MM.1S (cell line): Measurements from ENCODE around the gene WASHC2C.
"Not testable (repeated sequence)": the region's sequence is repeated elsewhere in the genome, so short reads cannot be mapped to it uniquely, and the experiment has no call there.

Experiments
- DNase-seq: peaks from one replicate; pipeline ENCODE4 v3.0.0-alpha.2; 2015
- H2AFZ ChIP-seq: fragments of 300-600 bp; sonication (generic); 2 replicates; pipeline ENCODE4 v1.6.0; 2016; ENCODE audit warnings: antibody characterized with exemption, low read length
- H3F3A ChIP-seq: fragments of 300-600 bp; sonication (generic); 2 replicates; pipeline ENCODE4 v1.6.1; 2016; ENCODE audit warnings: mild to moderate bottlenecking, antibody characterized with exemption, low read length, moderate library complexity, mixed read lengths; ENCODE audit not compliant: insufficient read depth
- H3K27ac ChIP-seq: fragments of 300-600 bp; sonication (generic); 2 replicates; pipeline ENCODE4 v1.5.1; 2016; ENCODE audit warnings: mild to moderate bottlenecking, low read length
- H3K27me3 ChIP-seq: fragments of 300-600 bp; sonication (generic); replicated peaks from 2 replicates; pipeline ENCODE4 v1.6.0; 2016; ENCODE audit warnings: low read length; ENCODE audit not compliant: insufficient read depth
- H3K36me3 ChIP-seq: fragments of 300-600 bp; sonication (generic); replicated peaks from 2 replicates; pipeline ENCODE4 v1.6.1; 2016; ENCODE audit warnings: mild to moderate bottlenecking, low read length, mixed read lengths; ENCODE audit not compliant: insufficient read depth
- H3K4me1 ChIP-seq: fragments of 300-600 bp; sonication (generic); 2 replicates; pipeline ENCODE4 v1.6.1; 2016; ENCODE audit warnings: low read length, mixed read lengths
- H3K4me2 ChIP-seq: fragments of 300-600 bp; sonication (generic); 2 replicates; pipeline ENCODE4 v1.6.0; 2016; ENCODE audit warnings: low read depth, low read length
- H3K4me3 ChIP-seq: fragments of 300-600 bp; sonication (generic); 2 replicates; pipeline ENCODE4 v1.5.1; 2016; ENCODE audit warnings: low read length, mixed read lengths
- H3K79me2 ChIP-seq: fragments of 300-600 bp; sonication (generic); 2 replicates; pipeline ENCODE4 v1.6.1; 2016; ENCODE audit warnings: mixed run types, low read length, mixed read lengths
- H3K9ac ChIP-seq: fragments of 300-600 bp; sonication (generic); 2 replicates; pipeline ENCODE4 v1.6.1; 2016; ENCODE audit warnings: low read length, mixed read lengths
- H3K9me2 ChIP-seq: fragments of 300-600 bp; sonication (generic); replicated peaks from 2 replicates; pipeline ENCODE4 v1.6.1; 2016; ENCODE audit warnings: mild to moderate bottlenecking, low read length, mixed read lengths; ENCODE audit not compliant: insufficient read depth
- H3K9me3 ChIP-seq: fragments of 300-600 bp; sonication (generic); replicated peaks from 2 replicates; pipeline ENCODE4 v1.6.1; 2016; ENCODE audit warnings: mild to moderate bottlenecking, low read length, mixed read lengths; ENCODE audit not compliant: insufficient read depth
- H4K20me1 ChIP-seq: fragments of 300-600 bp; sonication (generic); 2 replicates; pipeline ENCODE4 v1.6.1; 2016; ENCODE audit warnings: mild to moderate bottlenecking, low read length, moderate library complexity, mixed read lengths; ENCODE audit not compliant: insufficient read depth
- CTCF ChIP-seq: fragments of 300-600 bp; sonication (generic); IDR thresholded peaks from 2 replicates; pipeline ENCODE4 v1.5.1; 2016; ENCODE audit warnings: antibody characterized with exemption, low read length, mixed read lengths
- EZH2 ChIP-seq: fragments of 300-600 bp; sonication (generic); optimal IDR thresholded peaks from 2 replicates; pipeline ENCODE3; 2017; ENCODE audit warnings: low read depth, mild to moderate bottlenecking, antibody characterized with exemption, low read length, mixed read lengths
- EZH2phosphoT487 ChIP-seq: fragments of 300-600 bp; sonication (generic); IDR thresholded peaks from 2 replicates; pipeline ENCODE4 v1.6.1; 2018; ENCODE audit warnings: antibody characterized with exemption, low read length

WASHC2C gene

GRCh38 chr10:45817130-45817859 is 90.2 kb downstream of the WASHC2C start:
- no peak overlapping the region for H2AFZ ChIP-seq
- no peaks in the 10 kb centered on the region for H3K36me3 ChIP-seq
- no peaks in the 10 kb centered on the region for H3K9me3 ChIP-seq
- H3K9ac ChIP-seq = no peak overlapping the region
- H3K9me2 ChIP-seq = no peaks in the 10 kb centered on the region
- H3K4me2 ChIP-seq = no peak overlapping the region
- no peak overlapping the region for H3K4me3 ChIP-seq
- no peaks in the 10 kb centered on the region for H3K79me2 ChIP-seq
- no peaks in the 10 kb centered on the region for H3K4me1 ChIP-seq
- no peaks in the 10 kb centered on the region for H3F3A ChIP-seq
- DNase-seq = no peak
- no peaks in the 10 kb centered on the region for H3K27me3 ChIP-seq
- TF ChIP-seq EZH2 = no peak
- no peak for TF ChIP-seq CTCF
- no peak for TF ChIP-seq EZH2phosphoT487
- no peaks in the 10 kb centered on the region for H4K20me1 ChIP-seq
- no peak overlapping the region for H3K27ac ChIP-seq

- TF ChIP-seq EZH2 (no peak), EZH2phosphoT487 (no peak), CTCF (no peak)
- no peak overlapping the region for H3K27ac ChIP-seq
- H3K27me3 ChIP-seq = no peaks in the 10 kb centered on the region
- no peak overlapping the region for H2AFZ ChIP-seq
- H4K20me1 ChIP-seq = no peaks in the 10 kb centered on the region
- no peaks in the 10 kb centered on the region for H3K36me3 ChIP-seq
- no peaks in the 10 kb centered on the region for H3F3A ChIP-seq
- H3K4me1 ChIP-seq = no peaks in the 10 kb centered on the region
- no peaks in the 10 kb centered on the region for H3K9me3 ChIP-seq
- no peak overlapping the region for H3K4me2 ChIP-seq
- no peaks in the 10 kb centered on the region for H3K79me2 ChIP-seq
- no peak overlapping the region for H3K4me3 ChIP-seq
- H3K9me2 ChIP-seq = no peaks in the 10 kb centered on the region
- H3K9ac ChIP-seq = no peak overlapping the region
- no peak for DNase-seq
Observed at GRCh38 chr10:45817912-45818311, 90.8 kb downstream of the WASHC2C start.

- no peaks in the 10 kb centered on the region for H3K9me2 ChIP-seq
- no peak for DNase-seq
- H3K9me3 ChIP-seq = no peaks in the 10 kb centered on the region
- no peaks in the 10 kb centered on the region for H3K36me3 ChIP-seq
- H3K9ac ChIP-seq = no peak overlapping the region
- H3K27me3 ChIP-seq = no peaks in the 10 kb centered on the region
- no peaks in the 10 kb centered on the region for H3K4me1 ChIP-seq
- H3K4me2 ChIP-seq = no peak overlapping the region
- H3K79me2 ChIP-seq = no peaks in the 10 kb centered on the region
- H3K4me3 ChIP-seq = no peak overlapping the region
- TF ChIP-seq EZH2phosphoT487 (no peak), CTCF (no peak), EZH2 (no peak)
- H3F3A ChIP-seq = no peaks in the 10 kb centered on the region
- no peaks in the 10 kb centered on the region for H4K20me1 ChIP-seq
- no peak overlapping the region for H3K27ac ChIP-seq
- H2AFZ ChIP-seq = no peak overlapping the region
Observed at GRCh38 chr10:45819552-45819951, 92.5 kb downstream of the WASHC2C start.

DNA sequence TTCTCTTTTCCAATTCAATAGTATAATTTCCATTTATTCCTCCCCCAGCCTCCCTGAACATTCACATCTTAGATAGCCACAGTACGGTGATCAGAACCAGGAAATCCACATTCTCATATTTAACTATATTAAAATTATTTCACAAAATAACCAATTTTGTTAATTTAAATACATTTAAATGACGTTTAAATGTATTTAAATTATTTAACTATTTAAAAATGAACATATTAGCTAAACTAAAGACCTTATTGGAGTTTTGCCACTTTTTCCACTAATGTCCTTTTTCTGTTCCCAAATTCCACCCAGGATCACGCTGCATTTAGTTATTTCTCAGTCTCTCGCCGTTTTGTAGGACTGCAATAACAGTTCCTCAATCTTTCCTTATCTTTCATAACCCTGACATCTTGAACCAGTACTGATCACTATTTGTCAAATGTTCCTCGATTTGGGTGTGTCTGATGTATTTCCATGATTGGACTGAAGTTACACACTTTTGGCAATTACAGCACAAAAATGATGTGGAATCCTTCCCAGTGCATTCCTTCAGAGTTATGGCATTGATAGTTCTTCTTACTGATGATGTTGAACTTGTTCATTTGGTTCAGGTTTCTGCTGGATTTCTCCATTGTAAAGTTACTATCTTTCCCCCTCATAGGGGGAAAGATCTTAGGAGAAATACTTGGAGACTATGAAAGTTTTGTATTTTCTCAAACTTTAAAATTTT is 93.2 kb downstream of the WASHC2C start:
- not testable (repeated sequence) for H3K27me3 ChIP-seq, H3K9me2 ChIP-seq, H3K27ac ChIP-seq, H3F3A ChIP-seq, H3K4me3 ChIP-seq, H3K4me1 ChIP-seq, H4K20me1 ChIP-seq, H2AFZ ChIP-seq, H3K36me3 ChIP-seq, H3K9me3 ChIP-seq, H3K4me2 ChIP-seq, H3K9ac ChIP-seq, H3K79me2 ChIP-seq, DNase-seq

DNA sequence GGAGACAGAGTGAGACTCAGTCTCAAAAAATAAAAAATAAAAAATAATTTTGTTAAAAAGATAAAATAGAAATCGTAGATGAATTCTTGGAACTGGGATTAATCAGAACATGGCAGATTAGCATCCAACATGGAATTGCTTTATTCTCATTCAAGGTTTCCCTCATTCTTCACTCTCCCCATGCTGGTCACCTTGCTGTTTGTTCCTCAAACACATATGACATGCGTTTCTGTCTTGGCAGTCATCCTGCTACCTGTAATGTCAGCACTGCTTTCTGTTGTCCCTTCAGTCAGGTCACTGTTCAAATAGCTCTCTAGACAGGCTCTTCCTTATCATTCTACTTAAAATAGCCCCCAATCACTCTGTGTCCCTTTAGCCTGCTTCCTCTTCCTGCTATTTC is 95.9 kb downstream of the WASHC2C start:
- not testable (repeated sequence) for H3F3A ChIP-seq, H2AFZ ChIP-seq, H3K4me2 ChIP-seq, H3K9me2 ChIP-seq, H3K36me3 ChIP-seq, H3K27ac ChIP-seq, H3K4me3 ChIP-seq, H3K27me3 ChIP-seq, H3K79me2 ChIP-seq, H3K9ac ChIP-seq, H3K9me3 ChIP-seq, H4K20me1 ChIP-seq, H3K4me1 ChIP-seq, DNase-seq
